Spleen (tissue), 7 donors: ENCODE data around the gene OBP2A.

Source experiments
- POLR2A ChIP-seq, 3 donors: fragments of 450-650 bp; IDR thresholded peaks; one replicate each; pipeline ENCODE4 v1.5.1; 2017; ENCODE audit warnings: antibody characterized with exemption in 3 of 3, mild to moderate bottlenecking in 1 of 3
- TF ChIP-seq, protein P1 (sequence below), 11 experiments: fragments of 200-600 bp in 7 of 11; fragments of 450-650 bp in 4 of 11; sonication (generic) in 4 of 11; IDR thresholded peaks in 8 of 11; conservative IDR thresholded peaks in 3 of 11; 1 replicate in 7 of 11; 2 replicates in 4 of 11; pipeline versions ENCODE4 v1.4.0 to v1.8.0; 2016 to 2021; ENCODE audit warnings: antibody characterized with exemption in 11 of 11, inconsistent platforms in 4 of 11, mild to moderate bottlenecking in 1 of 11
- donor health status: DM: no; HTN: no; CAD: no; lungs with moderate emphysema.
- donor health status: DM: no; HTN: no; CAD: no.
- donor health status: DM: no; HTN: no; CAD: no.

DNA sequence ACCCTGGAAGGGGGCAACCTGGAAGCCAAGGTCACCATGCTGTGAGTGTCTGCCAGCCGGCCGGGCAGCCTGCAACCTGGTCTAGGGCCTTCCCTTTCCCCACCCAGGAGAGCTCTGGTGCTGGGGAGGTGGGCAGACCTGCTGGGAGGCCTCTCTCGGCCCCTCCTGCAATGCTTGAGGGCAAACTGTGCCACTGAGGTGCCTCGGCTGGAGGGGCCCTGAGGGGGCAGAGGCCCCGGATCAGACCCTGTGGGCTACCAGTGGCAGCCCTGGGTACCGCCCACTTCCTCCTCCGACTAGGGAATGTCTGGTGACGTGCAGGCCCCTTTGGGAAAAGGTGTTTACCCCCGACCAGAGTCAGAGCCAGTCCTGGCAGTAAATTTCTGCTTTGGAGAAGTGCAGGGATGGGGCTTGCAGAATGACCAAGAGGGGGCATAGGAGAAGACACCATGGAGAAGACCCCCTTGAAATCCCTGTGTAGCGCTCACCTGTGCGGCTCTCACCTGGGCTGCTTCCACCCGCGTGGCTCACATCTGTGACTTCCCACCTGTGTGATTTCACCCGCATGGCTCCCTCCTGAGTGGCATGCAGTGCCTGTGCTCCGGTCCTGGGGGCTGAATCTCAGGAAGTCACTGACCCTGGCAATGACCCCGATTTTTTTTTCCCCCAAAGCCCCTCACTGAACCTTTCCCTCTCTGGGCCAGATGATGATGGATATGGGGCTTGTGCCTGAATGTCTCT, 23.6 kb upstream of the OBP2A start:
- TF ChIP-seq, protein P1, sequence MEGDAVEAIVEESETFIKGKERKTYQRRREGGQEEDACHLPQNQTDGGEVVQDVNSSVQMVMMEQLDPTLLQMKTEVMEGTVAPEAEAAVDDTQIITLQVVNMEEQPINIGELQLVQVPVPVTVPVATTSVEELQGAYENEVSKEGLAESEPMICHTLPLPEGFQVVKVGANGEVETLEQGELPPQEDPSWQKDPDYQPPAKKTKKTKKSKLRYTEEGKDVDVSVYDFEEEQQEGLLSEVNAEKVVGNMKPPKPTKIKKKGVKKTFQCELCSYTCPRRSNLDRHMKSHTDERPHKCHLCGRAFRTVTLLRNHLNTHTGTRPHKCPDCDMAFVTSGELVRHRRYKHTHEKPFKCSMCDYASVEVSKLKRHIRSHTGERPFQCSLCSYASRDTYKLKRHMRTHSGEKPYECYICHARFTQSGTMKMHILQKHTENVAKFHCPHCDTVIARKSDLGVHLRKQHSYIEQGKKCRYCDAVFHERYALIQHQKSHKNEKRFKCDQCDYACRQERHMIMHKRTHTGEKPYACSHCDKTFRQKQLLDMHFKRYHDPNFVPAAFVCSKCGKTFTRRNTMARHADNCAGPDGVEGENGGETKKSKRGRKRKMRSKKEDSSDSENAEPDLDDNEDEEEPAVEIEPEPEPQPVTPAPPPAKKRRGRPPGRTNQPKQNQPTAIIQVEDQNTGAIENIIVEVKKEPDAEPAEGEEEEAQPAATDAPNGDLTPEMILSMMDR (IDR thresholded peaks at IDR 0.05 in 8 of 11, conservative IDR thresholded peaks at IDR 0.05 in 3 of 11): no peak
- TF ChIP-seq POLR2A (IDR thresholded peaks at IDR 0.05): no peak
